Stimulated activated CD4-positive, alpha-beta T cell treated with anti-CD3 and anti-CD28 coated beads, Interleukin-15, amount 100 ng/mL, for 48 hours (primary cell): ENCODE measurements around the gene NAPB.
A peak's percentile ranks its signal among the peaks of the same experiment; 100 is the strongest.
"Not testable (repeated sequence)": the region's sequence is repeated elsewhere in the genome, so short reads cannot be mapped to it uniquely, and the experiment has no call there.

Experiments
- DNase-seq, 2 donors: peaks; one replicate each; pipeline ENCODE4 v3.0.0-alpha.2; 2020; ENCODE audit warnings: low read depth in 2 of 2

NAPB gene

DNA sequence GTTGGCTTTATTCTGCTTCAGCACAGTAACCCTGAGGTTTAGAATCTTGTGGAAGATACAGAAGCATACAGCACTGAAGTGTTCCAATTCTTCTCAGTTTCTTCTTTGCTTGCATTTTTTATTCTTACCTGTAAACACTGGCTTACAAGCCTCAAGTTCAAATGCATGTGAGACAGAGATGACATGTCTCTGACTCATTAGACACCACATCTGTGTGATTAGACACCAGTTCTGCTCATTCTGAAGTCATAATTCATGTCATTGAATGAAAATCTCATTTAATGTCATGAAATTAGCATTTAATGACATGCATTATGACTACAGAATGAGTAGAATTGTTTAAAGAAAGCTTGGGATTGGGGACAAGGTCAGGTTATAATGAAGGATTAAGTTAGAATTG is 53.5 kb downstream of the NAPB start:
- DNase-seq = no peak

- DNase-seq = no peak
Measured at GRCh38 chr20:23366384-23366783, 54.9 kb downstream of the NAPB start.

GRCh38 chr20:23365390-23366165 is 55.7 kb downstream of the NAPB start:
- DNase-seq = no peak

DNA sequence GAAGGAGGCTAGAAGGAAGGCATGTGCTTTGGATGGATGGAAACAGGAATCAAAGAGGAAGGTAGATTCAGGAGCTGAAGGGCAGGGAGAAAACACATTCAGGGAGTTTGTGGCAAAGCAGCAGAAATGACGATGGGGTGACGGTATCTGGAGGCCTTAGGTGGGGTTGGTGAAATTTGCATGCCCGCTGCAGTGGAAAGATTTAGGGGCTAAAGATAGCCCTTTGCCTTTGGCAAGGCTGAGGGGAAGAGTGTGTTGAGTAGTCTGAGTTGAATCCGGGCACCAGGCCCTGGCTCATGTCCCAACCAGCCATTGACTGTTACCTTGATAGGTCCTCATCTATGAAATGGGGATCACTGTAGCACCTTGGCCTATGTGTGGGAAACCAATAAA is 58.0 kb downstream of the NAPB start:
- DNase-seq = no peak

DNA sequence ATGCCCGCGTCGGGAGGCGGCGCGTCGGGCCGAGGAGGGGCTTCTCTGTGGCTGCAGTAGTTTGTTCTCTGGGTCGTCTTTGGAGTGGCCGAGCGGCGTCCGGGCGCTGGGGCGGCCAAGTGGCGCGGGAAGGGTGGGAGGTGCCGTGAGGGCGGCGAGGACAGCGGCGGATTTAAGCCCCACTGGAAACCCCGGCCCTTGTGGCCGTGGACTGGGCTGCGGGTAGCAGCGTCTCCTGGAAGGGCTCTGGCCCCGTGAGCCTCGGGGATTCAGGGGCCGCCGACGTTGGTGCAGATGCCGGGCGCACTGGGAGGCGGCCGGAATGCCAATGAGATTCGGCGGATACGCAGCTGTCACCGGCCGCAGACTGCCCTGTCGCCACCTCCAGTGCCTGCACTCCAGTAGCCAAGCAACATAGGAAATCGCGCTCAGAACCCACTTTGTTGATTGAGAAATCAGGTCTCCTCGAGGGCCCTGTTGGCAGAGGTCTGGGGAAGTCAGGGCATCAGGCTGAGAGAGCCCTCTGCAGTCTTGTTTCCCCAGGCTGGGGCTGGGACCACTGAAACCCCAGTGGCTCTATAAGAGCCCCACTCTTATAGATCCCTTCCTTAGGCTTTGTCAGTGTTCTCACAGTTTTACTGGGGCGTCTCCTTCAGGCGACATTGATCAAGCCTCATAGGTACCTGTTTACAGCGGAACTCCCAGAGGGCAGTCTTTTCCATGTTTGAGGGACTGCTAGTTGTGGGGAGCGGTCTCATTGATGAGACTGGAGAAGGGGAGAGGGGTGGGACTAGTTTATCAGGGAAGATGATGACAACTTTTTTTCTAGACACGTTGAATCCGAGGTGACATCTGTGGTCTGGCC is 58.7 kb downstream of the NAPB start:
- no peak for DNase-seq

DNA sequence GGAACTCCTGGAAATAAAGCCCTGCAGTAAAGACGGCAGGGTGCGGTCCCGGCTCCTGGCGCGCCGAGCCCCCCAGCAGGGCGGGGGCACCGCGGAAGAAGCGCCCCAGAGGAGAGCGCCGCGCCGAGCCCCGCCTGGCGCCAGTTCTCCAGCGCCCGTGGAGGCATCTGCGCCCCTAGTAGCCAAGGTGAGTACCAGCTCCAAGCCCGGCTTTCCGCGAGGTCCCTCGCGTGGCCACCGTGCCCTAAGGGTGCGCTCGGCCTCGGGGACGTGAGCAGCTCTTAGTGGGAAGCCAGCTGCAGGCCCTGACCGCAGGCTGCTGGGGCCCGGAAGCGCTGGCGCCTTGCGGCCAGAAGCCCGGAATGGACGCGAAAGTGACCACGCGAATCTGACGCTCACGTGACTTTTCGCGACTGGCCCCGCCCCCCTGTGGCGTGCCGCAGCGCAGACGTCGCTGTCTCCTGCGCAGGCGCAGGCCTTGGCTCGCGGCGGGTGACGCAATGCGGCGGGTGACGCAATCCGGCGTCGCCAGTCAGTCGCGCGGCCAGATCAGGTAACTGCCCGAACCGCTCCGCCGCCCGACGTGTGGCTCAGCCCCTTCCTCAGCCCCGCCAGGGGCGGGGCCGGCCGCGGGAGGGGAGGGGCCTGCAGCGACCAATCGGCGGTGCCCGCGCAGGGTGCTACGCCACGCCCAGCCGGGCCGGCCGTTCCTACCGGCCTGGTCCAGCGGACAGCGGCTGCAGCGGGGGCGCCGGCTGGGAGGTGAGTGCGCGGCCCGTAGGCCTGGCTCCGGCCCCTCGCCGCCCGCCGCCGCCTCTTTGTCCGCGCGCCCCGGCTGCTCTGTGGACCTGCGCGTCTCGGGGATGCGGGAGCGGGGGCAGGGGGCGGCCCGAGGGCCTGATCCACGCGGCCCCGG is 59.6 kb downstream of the NAPB start, which contains the start of gene GZF1:
Gene GZF1 (plus strand): TSS at position 707 of the 916 bp plus-strand sequence. CDS start 2,202 bp downstream, outside the sequence.
- peak; percentile 93 to 97 for DNase-seq

DNA sequence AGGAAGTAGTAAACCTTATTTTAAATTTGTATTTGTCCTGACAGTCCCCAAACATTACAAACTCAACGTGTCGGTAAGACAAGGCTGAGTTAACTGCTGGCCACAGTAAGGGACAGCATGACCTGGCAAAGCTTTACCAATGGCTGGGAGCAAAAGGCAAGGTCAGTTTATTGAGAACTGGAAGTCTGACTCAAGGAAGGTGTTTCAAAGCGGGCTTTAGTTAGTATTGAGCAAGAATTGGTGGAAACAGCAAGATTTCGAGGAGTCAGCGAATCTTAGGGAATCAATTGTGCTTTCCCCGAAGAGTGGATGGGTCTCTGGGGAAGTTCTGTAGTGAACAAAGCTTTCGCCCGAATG is 60.2 kb downstream of the NAPB start:
- DNase-seq = no peak

DNA sequence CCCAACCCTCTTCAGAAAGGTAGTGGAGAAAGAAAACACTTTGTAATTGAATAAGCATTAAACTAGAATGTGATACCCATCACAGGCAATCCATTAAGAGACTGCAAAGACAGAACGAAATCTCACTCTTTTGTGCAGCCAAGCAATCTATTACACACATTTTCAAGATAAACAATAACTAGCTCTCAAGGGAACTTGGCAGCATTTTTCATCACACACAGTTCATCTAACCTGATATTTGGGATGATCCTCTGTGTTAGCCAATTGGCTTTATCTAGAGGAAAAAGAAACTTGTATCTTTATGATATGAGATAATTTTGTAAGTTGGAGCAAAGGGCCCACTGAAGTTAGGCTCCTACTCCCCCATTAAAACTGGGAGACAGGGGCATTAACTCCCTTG is 60.8 kb downstream of the NAPB start:
- no peak for DNase-seq

DNA sequence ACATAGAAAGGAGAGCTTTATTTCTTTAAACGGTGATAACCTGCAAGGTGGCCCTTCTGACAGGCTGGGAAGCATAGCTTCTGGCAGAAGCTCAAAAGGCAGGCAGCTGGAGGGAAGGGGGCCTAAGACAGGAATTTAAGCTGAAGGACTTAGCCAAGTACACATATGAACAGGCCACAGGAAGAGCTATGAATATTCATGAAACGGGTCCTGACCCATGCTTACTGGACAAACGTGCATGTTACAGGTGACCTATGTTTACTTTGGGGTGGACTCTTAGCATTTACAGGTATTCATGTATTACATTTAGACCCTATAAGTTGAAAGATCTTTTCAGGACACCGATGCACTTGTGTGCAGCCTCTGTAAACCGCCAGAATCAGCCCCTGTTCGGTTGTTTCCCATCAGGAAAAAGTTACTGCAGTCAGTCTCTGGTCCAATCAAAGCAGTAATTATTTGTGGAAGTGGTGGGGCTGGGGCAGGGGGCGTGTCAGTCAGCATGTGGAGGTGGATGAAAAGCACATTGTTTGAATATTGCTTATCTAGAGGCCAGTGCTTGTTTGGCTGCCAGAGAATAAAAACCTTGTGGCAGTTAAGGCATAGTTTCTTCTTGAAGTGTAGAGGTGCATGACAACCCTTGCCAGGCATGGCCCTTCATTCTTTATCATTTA is 62.2 kb downstream of the NAPB start:
- no peak for DNase-seq

DNA sequence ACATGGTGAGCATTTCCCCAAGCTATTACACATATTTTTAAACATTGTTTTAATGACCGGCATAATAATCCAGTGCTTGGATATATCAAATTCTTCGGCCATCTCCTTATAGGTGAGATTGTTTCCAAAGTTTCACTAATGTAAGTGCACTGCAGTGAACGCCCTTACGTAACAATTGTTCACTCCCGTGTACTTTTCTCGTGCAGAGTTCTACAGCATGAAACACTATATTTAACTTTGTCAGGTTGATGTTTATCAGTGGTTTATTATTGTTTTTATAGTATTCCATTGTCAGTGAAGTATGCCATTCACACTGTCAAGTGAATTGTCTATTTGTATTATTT is 62.8 kb downstream of the NAPB start:
- no peak for DNase-seq

DNA sequence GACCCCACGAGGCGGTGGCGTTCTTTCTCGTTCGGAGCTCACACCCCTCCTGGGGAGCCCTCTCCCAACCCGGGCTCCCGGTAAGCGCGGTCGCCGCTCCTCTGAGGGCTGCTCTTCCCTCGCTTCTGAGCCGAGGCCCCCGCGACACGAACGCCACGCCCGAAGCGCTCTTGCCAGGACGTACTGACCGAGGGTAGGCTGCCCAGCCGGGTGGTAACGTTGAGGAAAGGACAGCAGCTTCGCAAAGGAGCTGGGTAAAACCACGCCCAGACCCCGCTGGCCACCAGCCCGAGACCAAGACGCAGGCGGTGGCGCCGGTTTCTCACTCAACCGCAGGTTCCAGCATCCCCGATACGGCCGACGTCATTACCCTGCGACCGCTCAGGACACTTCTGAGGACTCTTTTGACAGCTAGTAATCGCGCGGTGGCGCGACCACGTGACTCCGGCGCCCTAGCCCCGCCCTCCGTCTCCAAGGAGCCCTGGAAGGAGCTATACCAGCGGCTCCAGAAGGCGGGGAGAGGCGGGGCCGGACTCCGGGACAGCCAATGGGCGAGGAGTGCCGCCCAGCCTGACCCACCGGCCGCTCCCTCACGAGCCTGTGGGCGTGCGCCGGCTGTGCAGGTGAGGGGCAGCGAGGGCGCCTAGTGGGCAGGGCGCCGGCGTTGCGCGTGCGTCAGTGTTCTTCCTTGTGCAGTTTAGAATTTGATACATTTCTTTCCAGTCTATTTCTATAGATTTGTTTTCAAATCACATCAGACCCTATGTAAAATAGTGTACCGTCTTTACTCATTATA is 63.3 kb downstream of the NAPB start:
- DNase-seq = peak; percentile 99 to 100

- DNase-seq = no peak
Measured at GRCh38 chr20:23356203-23356602, 65.1 kb downstream of the NAPB start.

GRCh38 chr20:23350904-23351838 is 70.1 kb downstream of the NAPB start:
- DNase-seq = peak; percentile 36 to 43

DNA sequence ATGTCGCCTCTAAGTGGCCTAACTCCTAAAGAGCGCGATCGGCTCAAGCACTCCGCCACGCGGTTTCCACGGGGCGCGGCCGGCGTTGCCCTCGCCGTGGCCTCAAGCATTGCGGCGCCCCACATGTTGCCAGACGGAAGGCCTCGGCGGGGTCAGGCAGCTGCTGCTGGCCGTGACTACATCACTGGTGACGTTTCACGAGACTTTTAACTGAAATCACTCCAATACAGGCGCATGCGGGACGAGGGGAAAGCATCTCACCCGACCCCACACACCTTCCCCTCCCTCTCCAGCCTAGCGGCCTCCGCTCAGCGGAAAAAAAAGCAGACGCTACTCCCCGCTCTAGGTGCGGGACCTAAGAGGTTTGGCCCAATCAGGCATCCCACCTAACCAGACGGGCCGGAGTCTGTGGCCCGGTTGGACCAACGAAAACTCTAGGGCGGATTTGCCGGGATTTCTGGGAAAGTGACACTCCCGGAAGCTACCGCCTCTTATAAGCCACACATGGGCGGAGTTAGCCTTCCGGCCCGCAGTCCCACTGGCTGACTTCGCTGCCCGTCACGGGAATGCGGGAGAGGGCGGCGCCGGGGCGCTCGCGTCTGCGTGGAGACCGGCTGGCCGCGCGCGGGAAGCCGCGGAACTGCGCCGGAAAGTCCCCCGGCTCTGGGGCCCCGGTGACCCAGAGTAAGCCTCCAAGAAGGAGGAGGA is 70.9 kb downstream of the NAPB start, which contains the start of gene NXT1:
Gene NXT1 (plus strand): TSS at position 596 of the 708 bp plus-strand sequence. CDS start 3,251 bp downstream, outside the sequence.
- DNase-seq = peak; percentile 91 to 93

GRCh38 chr20:23349338-23350195 is 71.7 kb downstream of the NAPB start:
- peak in 1 of 2 donors; percentile 55 for DNase-seq

DNA sequence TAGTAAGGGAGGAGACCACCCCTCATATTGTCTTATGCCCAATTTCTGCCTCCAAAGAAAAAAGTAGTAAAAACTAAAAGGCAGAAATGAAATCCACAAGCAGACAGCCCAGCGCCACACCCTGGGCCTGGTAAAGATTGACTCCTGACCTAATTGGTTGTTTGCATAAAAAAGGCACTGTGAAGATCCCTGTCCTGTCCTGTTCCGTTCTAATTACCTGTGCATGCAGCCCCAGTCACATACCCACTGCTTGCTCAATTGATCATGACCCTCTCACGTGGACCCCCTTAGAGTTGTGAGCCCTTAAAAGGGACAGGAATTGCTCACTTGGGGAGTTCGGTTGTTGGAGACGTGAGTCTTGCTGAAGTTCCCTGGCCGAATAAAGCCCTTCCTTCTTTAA is 72.8 kb downstream of the NAPB start:
- DNase-seq = not testable (repeated sequence)

DNA sequence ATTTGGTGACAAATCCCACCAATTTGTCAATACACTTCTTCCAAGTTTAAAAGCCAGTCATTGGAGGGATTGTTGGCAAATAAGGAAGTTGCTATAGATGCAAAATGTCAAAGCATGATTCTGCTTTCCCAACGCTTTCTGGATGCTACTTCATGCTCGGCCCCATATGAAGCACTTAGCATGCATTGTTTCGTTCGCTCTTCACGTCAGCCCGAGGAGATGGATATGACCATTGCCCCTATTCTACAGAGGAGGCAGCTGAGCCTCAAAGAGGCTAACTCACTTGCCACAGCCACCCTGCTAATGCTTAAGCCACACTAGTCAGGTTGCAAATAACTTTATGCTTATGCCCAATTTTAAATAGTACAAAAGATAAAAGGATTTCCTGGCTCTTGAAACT is 73.5 kb downstream of the NAPB start:
- DNase-seq = no peak

DNA sequence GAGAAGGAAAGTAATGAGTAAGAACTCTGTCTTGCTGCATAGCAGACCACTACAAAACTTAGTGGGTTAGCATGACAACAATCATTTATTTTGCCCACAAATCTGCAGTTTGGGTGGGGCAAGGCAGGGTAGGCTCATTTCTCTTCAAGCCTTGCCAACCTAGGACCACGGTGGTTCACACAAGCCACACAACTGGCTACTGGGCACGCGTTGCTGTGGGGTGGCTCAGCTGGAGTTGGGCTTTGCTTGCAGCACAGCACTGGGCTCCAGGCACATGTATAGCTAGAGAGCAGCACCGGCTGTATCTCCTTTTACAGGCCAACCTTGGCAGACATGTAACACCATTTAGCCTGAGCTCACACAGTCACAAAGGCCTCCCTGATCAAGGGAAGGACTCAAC is 75.3 kb downstream of the NAPB start:
- DNase-seq = no peak
